ENCODE data around the gene GPR162.

GRCh38 chr12:6871052-6871957, 49.7 kb downstream of the GPR162 start:
- no peak for TF ChIP-seq EP300 (IDR thresholded peaks at IDR 0.05; ENCODE audit: borderline replicate concordance)
- no peak for TF ChIP-seq RAD21 (IDR thresholded peaks at IDR 0.05; ENCODE audit: low read depth)
- TF ChIP-seq, protein P1, sequence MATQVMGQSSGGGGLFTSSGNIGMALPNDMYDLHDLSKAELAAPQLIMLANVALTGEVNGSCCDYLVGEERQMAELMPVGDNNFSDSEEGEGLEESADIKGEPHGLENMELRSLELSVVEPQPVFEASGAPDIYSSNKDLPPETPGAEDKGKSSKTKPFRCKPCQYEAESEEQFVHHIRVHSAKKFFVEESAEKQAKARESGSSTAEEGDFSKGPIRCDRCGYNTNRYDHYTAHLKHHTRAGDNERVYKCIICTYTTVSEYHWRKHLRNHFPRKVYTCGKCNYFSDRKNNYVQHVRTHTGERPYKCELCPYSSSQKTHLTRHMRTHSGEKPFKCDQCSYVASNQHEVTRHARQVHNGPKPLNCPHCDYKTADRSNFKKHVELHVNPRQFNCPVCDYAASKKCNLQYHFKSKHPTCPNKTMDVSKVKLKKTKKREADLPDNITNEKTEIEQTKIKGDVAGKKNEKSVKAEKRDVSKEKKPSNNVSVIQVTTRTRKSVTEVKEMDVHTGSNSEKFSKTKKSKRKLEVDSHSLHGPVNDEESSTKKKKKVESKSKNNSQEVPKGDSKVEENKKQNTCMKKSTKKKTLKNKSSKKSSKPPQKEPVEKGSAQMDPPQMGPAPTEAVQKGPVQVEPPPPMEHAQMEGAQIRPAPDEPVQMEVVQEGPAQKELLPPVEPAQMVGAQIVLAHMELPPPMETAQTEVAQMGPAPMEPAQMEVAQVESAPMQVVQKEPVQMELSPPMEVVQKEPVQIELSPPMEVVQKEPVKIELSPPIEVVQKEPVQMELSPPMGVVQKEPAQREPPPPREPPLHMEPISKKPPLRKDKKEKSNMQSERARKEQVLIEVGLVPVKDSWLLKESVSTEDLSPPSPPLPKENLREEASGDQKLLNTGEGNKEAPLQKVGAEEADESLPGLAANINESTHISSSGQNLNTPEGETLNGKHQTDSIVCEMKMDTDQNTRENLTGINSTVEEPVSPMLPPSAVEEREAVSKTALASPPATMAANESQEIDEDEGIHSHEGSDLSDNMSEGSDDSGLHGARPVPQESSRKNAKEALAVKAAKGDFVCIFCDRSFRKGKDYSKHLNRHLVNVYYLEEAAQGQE (IDR thresholded peaks at IDR 0.05; ENCODE audit: low read depth), result no peak
